ENCODE results near the gene SUFU.
"Not testable (repeated sequence)": the region's sequence is repeated elsewhere in the genome, so short reads cannot be mapped to it uniquely, and the experiment has no call there.

Gene SUFU

GRCh38 chr10:102517553-102517952, 13.8 kb downstream of the SUFU start:
- DNase-seq = no peak

GRCh38 chr10:102519246-102519825, 15.6 kb downstream of the SUFU start:
- no peak for DNase-seq

- DNase-seq = no peak
Observed at GRCh38 chr10:102522874-102523249, 19.1 kb downstream of the SUFU start.

- DNase-seq = no peak
Observed at GRCh38 chr10:102523250-102524029, 19.7 kb downstream of the SUFU start.

GRCh38 chr10:102524746-102525145, 21.0 kb downstream of the SUFU start:
- no peak for DNase-seq

- no peak for DNase-seq
Observed at GRCh38 chr10:102527546-102527945, 23.8 kb downstream of the SUFU start.

- DNase-seq = no peak
Observed at GRCh38 chr10:102534333-102534732, 30.6 kb downstream of the SUFU start.

GRCh38 chr10:102534966-102535365, 31.2 kb downstream of the SUFU start:
- DNase-seq = not testable (repeated sequence)

- DNase-seq = no peak
Observed at GRCh38 chr10:102535481-102536147, 31.8 kb downstream of the SUFU start.

- no peak for DNase-seq
Observed at GRCh38 chr10:102537367-102537766, 33.6 kb downstream of the SUFU start.

- no peak for DNase-seq
Observed at GRCh38 chr10:102537948-102538347, 34.2 kb downstream of the SUFU start.

- no peak for DNase-seq
Observed at GRCh38 chr10:102538811-102539210, 35.0 kb downstream of the SUFU start.

- no peak for DNase-seq
Observed at GRCh38 chr10:102540023-102540422, 36.3 kb downstream of the SUFU start.

GRCh38 chr10:102542800-102543418, 39.1 kb downstream of the SUFU start:
- no peak for DNase-seq

GRCh38 chr10:102545265-102545871, 41.6 kb downstream of the SUFU start:
- DNase-seq = no peak

- DNase-seq = no peak
Observed at GRCh38 chr10:102545997-102546396, 42.2 kb downstream of the SUFU start.

GRCh38 chr10:102546606-102547320, 43.0 kb downstream of the SUFU start:
- DNase-seq = no peak

GRCh38 chr10:102549549-102549948, 45.8 kb downstream of the SUFU start:
- DNase-seq = no peak

- DNase-seq = no peak
Observed at GRCh38 chr10:102550636-102551210, 47.0 kb downstream of the SUFU start.

- DNase-seq = no peak
Observed at GRCh38 chr10:102552533-102552932, 48.8 kb downstream of the SUFU start.

- DNase-seq = no peak
Observed at GRCh38 chr10:102553771-102554170, 50.0 kb downstream of the SUFU start.

GRCh38 chr10:102554531-102554930, 50.8 kb downstream of the SUFU start:
- DNase-seq = no peak
